Fibroblast of skin of abdomen (primary cell): ENCODE measurements around the gene HNRNPH3.

Experiments used
- DNase-seq: peaks from one replicate; pipeline ENCODE4 v3.0.0-alpha.2; 2013

The HNRNPH3 gene

GRCh38 chr10:68332259-68333057 is 594 bp downstream of the HNRNPH3 start, which contains the start of gene PBLD:
Gene PBLD, minus strand, starts transcription at chr10:68332928. Its CDS starts 26,084 bp downstream, at chr10:68306844.
- DNase-seq: peak; percentile 85

- no peak for DNase-seq
Observed at GRCh38 chr10:68333058-68333395, 1.2 kb downstream of the HNRNPH3 start.

- DNase-seq: no peak
Observed at GRCh38 chr10:68333440-68334431, 1.9 kb downstream of the HNRNPH3 start.

GRCh38 chr10:68334672-68335467 is 3.0 kb downstream of the HNRNPH3 start:
- DNase-seq: no peak

GRCh38 chr10:68336754-68337351 is 5.0 kb downstream of the HNRNPH3 start:
- no peak for DNase-seq

GRCh38 chr10:68340358-68341080 is 8.7 kb downstream of the HNRNPH3 start:
- DNase-seq: no peak

GRCh38 chr10:68342909-68343516 is 11.1 kb downstream of the HNRNPH3 start:
- DNase-seq: no peak

- DNase-seq: no peak
Observed at GRCh38 chr10:68345621-68346020, 13.8 kb downstream of the HNRNPH3 start.

GRCh38 chr10:68346774-68347173 is 14.9 kb downstream of the HNRNPH3 start:
- no peak for DNase-seq

- DNase-seq: peak; percentile 47
Observed at GRCh38 chr10:68348265-68348741, 16.4 kb downstream of the HNRNPH3 start.

GRCh38 chr10:68353537-68353936 is 21.7 kb downstream of the HNRNPH3 start:
- no peak for DNase-seq

GRCh38 chr10:68359189-68359588 is 27.3 kb downstream of the HNRNPH3 start:
- no peak for DNase-seq

- no peak for DNase-seq
Observed at GRCh38 chr10:68362590-68362989, 30.7 kb downstream of the HNRNPH3 start.

- DNase-seq: no peak
Observed at GRCh38 chr10:68364101-68364886, 32.4 kb downstream of the HNRNPH3 start.

GRCh38 chr10:68365611-68366010 is 33.7 kb downstream of the HNRNPH3 start:
- no peak for DNase-seq

- no peak for DNase-seq
Observed at GRCh38 chr10:68366600-68366999, 34.7 kb downstream of the HNRNPH3 start.

GRCh38 chr10:68367121-68367520 is 35.3 kb downstream of the HNRNPH3 start:
- DNase-seq: no peak

GRCh38 chr10:68371604-68372003 is 39.7 kb downstream of the HNRNPH3 start:
- no peak for DNase-seq

GRCh38 chr10:68385740-68386139 is 53.9 kb downstream of the HNRNPH3 start:
- no peak for DNase-seq
